GM19438 (cell line): ENCODE data around the gene ADD1.

Experiments
- ATAC-seq: cut with Tn5 transposase; IDR thresholded peaks from one replicate; pipeline ENCODE4 v1.9.1; 2021; ENCODE audit warnings: low read depth; ENCODE audit not compliant: unreplicated experiment

The ADD1 gene

DNA sequence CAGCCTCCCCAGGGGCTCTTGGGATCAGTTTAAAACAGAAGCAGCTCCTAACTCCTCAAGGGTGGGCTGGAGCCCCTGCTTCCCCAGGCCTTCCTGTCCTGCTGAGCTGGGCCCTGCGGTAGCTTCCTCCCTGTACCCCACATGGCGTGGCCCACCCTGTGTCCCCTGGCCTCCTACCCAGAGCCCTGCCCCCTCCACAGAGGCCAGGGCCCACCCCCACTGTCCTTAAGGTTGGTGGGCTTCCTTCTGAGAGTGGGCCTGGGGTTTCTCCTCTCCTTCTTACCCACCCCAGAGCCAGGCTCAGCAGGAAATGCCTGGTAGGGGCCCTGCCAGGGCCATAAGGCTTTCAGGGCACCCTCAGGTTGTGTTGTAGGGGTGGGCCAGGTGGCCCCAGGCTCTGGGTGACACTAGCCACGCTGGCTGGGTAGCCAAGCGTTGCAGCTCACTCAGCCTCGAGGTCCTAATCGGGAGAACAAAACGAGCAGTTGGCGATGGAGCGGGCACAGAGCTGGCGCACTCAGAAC lies 39.1 kb upstream of the ADD1 start:
- ATAC-seq: no peak

DNA sequence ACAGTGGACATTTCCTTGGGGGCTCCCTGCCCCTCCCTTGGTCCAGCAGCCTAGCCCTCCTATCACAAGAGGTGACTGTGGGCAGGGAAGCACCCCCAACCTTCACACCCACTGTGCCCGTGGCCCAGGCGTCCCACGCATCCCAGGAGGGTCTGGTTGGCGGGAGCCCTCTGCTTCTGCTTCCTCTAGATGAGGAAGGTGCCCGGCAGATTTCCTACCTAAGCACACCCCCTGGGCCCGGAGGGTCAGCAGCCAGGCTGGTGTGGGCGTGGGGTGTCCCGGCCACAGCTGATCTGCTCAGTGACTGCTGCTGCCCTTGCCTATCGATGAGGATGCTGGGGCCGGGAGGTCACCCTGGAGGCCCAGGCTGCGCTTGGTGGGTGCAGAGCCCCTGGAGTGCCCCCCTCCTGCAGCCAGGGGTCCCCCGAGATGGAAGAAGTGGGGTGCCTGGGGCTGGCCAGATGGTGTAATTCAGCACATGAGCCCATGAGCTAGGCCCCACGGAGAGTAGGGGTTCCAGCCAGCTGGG lies 38.6 kb upstream of the ADD1 start:
- no peak for ATAC-seq

DNA sequence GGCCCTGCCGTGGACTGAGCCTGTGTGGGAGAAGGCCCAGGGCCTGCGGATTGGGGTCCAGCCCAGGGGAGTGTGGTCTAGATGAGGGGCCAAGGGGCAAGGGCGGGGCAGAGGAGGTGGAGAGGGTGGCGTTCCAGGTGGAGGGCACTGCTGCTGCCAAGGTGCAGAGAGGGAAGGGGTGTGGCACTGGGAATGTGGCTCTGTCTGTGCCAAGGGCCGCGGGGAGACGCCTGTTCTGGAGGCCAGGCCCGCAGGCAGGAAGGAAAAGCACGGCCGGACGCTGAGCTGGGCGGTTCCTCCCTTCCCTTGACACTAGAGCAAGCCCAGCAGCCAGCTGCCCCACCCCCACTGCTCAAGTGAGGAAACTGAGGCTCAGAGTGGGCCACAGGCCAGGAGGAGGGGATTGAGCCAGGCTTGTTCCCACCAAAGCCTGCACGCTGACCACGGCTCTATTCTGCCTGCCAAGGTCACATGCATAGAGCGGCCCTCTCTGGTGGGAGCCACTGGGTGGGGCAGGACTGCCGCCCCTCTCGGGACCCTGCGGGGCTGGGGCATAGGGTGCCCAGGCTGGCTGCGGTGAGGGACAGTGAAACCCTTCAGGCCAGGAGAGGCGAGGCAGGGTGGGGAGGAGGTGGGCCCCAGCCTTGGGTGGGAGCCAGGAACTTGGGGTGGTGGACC lies 37.8 kb upstream of the ADD1 start:
- no peak for ATAC-seq

DNA sequence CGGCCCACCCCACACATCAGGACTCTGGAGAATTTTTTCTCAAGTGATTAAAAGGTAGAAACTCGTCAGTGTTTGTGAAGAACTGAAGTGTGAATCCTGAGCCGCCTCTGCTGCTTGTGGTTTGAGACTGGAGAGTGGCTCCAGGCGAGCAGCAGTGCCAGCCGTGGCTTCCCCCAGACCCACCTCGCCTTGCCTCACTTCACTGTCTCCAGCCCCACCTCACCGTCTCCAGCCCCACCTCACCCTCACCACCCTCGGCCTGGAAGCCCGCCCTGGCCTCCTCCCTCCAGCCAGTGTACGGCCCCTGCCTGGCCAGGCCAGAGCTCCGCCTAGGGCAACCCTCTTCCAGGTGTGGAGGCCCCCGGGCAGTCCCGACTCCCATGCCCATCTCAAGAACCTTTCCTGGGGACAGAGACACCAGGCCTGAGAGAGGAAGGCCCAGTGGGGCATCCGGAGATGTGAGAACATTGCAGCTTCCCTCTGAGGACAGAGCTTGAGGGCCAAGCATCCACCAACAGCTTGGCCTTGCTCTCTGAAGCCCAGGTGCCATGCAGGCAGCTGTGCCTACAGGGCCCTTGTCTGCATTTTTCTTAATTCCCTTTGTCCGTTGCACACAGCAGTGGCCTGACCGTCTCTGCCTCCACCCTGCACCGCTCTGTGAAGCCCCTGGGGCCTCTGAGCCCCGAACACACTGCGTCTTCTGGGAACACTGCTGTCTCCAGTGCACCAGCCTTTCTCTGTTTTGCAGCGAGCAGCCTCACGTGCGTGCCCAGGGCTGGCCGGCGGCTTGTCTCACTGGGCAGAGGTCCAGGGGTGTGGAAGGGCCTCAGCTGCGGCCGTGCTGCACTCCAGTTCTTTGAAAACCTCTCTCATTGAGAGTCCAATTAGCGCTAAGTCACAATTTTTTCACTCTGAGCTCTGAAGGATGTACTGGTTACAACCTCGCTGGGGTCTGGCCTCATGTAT lies 37.0 kb upstream of the ADD1 start:
- no peak for ATAC-seq

DNA sequence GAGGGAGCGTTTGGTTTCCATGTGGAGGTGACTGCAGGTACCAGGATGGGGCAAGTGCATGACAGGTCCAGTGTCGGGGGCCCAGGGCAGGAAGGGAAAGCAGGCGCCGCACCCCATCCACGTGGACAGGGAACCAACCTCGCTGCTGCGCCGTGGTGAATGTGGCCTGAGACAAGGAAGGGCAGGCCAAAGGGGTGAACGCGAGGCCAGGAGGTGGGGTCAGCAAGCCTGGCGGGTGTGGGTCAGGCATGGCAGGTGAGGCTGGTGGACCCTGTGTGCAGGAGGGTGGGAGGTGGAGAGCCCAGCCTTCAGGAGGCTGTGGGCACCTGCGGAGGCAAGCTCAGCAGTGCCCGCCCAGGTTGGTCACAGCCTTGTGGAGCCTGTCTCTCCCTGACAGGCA lies 36.1 kb upstream of the ADD1 start:
- no peak for ATAC-seq

DNA sequence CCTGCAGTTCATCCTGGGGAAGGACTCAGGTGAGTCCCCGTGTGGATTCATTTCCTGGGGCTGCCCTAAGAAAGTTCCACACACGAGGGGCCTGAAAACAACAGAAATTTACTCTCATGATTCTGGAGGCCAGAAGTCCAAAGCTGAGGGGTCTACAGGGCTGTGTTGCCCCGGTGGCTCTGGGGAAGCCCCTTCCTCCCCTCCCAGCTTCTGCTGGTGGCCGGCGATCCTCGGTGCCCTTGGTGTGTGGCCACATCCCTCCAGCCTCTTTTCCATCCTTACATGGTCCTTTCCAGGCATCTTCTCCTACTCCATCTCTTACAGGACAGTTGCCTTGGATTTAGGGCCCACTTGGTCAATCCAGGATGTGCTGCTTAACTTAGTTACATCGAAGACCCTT lies 35.6 kb upstream of the ADD1 start:
- no peak for ATAC-seq

DNA sequence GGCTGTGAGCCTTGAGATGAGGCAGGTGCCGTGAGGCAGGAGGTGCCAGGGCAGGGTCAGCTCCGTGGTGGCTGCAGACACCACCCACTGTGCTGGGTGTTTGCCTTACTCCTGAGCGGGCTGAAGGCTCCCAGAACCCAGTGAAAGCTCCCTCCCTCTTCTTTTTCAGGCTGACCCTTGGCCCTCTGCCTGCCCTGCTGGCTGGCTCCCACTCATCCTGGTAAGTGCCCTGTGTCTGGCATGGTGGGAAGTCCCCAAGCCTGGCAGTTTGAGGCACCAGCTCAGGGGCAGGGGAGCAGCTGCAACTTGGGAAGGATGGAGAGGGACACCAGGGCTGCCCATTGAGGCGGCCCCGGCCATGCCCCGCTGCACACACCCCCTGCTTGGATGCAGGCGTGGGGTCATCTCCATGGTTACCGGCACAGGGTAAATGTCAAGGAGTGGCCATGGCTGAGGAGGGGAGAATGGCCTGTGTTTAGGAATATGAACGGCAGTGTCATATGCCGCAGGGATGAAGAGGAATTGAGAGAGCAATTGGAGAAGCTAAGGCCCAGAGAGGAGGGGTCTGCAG lies 33.9 kb upstream of the ADD1 start:
- no peak for ATAC-seq

DNA sequence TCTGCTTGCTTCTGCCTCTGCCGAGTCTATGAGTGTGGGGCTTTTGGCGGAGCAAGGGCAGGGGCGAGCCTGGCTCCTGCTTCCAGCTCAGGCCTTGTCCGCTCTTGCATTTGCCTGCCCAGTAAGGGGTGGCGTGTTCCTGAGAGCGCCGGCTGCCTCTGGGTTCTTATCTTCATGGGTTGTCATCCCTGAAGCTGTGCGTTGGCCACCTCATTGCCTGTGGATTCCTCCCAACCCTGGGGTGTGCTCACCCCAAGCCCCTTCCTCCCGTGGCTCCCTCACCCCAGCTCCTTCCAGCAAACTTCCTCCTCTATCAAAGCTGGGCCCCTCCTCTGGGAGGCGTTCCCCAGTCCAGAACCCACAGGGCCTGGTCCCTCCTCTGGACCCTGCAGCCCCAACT lies 33.3 kb upstream of the ADD1 start:
- ATAC-seq: no peak

DNA sequence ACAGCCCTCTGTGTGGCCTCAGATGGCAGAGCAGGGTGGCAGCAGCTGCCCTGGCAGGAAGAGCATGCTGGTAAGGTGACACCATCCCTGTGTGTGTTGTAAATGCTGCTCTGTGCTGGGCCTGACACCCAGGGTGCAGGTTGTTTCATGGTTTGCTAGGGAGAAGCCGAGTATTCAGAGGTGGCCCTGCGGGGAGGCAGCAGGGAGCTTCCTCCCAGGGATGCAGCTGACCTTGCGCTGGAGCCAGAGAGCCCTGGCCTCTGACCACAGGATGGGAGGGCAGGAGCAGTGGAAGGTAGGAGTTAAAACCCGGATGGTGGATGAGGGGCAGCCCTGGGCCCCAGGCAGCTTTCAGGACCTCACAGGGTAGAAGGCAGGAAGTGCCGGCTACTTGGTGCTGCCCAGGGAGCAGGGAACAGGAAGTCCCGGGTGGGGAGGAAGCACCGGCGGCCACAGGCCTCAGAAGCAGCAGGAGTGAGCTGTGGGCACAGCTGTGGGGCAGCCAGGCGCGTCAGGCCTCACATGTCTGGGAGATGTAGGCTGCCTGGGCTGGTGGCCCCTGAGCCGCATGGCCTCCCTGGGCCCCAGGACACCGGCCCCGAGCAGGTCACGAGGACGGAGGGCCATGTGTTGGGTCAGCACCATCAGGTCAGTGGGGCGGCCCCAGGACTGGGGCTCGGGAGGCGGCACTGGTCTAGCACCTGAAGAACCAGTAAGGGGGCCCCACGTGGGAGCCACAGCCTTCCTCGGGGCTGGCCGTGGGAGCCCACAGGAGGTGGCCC lies 31.6 kb upstream of the ADD1 start:
- peak; percentile 77 for ATAC-seq

DNA sequence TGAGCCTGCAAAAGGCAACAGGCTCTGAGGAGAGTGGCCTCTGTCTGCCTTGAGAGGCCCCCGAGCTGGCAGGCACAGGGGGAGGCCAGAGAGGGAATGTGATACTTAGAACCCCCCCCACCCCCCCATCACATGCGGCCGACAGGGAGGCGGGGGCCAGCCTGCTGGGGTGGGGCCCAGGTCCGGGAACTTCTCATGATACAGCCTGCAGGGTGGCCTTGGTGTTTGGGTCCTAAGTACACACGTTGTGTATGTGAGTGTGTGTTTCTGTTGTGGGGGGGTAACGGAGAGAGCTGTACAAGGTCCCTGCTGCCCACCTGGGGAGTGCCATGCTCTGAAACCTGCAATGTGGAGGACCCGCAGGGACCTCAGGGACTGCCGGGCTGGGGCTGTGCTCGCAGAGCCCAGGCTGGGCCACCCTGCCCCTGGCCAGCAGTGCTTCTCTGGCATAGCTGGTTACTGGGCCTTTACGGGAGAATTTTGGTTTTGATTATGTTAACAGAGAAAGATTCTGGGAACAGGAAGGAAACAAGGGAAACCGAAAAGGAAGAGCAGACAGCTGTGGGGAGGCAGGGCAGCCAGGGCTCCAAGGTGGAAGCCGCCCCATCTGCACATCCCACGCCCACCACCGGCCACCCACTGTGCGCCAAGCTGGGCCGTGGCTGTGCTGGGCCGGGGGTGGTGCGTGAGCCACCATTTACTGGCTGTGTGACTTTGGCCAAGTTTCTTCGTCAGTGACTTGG lies 30.9 kb upstream of the ADD1 start:
- ATAC-seq: peak; percentile 21

DNA sequence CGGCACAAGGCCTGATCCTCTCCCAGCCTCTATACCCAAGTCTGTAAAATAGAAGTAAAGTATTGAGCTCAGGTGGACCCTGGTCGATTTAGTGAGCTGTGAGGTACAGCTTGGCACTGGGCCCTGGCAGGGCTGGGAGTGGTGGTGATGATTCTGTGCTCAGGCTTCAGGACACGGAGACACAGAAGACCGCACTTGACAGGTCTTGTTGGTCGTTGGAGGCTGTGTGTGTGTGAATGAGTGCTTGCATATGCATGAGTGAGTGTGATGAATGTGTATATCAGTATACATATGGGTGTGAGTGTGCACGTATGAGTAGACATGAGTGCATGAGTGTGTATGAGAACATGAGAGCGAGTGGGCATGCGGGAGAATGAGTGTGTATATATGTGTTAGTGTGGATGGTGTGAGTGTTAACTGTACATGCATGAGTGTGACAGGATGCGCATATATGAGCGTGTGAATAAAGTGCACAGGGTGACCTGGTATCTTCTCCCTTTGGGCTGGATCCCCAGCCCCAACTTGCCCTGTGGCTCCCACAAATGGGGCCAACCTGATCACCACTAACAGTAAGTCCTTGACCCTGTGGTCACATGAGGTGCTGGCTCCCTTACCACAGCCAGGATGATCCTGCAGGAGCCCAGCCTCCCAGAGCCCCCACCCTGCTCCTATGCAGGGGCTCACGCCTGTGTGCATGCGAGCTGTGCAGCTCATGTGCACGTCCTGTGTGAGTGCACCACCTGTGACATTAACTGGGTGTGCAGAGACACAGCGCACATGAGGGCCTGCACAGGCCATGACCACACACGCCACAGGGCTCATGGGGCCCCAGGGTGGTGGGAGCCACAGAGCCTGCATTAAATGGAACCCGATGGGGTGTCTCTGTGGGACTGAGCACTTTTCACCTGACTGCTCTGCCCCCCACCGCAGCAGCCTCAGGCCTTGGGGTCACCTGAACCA lies 29.9 kb upstream of the ADD1 start:
- ATAC-seq: no peak

DNA sequence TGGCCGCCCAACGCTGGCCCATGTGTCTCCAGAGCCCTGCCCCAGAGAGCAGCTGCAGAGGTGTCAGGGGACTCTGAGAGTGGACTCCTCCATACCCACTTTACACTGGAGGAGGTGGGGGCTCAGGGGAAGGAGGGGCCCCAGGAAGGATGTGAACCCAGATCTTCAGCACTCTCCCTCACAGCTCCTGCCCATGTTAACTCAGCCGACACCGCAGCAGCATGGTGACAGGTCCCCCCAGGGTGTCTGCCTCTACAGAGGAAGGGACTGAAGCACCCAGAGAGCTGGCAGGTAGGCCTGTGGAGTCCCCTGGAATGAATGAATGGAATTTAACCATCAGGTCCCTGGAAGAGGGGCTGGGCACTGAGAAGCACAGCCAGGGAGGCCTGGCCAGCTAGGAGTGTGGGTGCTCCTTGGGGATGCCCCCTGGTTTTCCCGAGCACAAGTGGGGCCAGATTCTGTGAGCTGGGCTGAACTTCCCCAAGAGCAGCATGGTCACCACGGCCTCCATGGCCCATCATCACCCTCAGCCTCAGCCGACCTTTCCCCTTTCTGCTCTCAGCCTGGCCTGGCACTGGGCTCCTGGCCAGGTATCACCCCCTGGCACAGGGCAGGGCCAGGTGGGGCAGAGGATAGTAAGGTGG lies 28.9 kb upstream of the ADD1 start:
- ATAC-seq: no peak

DNA sequence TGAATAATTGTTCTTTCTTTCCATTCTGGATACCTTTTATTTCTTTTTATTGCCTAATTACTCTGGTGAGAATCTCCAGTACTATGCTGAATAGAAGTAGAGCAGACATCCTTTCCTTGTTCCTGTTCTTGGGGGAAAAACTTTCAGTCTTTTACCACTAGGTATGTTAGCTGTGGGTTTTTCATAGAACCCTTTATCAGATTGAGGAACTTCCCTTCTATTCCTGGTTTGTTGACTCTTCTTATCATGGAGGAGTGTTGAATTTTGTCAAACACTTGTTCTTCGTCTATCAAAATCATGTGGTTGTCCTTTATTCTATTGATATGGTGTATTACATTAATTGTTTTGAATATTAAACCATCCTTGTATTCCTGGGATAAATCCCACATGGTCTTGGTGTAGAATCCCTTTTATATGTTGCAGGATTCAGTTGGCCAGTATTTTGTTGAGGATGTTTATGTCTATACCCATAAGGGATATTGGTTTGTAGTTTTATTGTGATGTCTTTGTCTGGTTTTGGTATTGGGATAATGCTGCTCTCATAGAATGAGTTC lies 27.2 kb upstream of the ADD1 start:
- ATAC-seq: no peak

DNA sequence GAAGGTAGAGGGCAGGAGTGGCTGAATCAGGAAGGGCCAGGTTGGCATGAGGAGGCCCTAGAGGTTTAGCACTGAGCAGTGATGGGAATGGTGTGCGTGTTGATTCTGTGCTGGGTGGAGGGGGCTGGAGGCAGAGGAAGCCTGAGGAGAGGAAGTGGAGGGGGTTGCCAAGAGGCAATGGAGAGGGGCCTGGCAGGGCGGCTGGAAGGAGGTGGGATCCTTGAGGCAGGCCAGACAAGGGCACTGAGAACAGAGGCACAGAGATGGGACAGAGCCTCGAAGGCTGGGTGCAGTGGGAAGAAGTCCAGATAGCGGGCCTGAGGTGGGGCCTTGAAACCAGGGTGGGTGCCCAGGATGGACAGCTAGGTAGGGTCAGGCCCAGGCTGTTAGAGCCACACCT lies 26.5 kb upstream of the ADD1 start:
- ATAC-seq: no peak

DNA sequence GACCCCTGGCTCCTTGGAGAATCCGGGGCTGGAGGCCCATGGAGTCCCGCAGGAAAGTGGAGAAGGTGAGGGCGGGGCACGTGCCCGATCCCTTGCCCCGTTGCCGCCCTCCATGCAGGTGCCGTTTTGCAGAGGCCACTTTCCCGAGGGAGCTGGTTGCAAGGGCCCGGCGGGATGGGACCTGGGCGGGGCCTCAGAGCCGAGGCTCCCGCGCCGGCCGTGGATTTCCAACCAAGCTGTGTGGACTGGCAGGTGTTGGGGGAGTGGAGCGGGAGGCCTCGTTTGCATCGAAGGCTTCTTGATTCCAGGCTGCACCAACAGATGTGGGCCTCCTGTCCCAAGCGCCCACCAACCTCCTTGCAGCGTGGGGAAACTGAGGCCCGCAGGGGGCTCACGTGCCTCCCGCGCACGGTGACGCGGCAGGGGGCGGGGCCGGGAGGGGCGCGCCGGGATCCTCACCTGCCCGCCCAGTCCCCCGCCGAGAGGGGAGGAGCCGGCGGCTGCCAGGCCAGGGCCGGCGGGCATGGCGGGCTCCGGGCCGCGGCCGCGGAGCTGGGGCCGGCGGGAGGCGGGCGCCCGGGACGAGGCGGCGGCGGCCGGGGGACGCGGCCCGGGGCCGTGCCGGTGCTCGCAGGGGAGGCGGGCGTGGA lies 25.8 kb upstream of the ADD1 start:
- no peak for ATAC-seq

DNA sequence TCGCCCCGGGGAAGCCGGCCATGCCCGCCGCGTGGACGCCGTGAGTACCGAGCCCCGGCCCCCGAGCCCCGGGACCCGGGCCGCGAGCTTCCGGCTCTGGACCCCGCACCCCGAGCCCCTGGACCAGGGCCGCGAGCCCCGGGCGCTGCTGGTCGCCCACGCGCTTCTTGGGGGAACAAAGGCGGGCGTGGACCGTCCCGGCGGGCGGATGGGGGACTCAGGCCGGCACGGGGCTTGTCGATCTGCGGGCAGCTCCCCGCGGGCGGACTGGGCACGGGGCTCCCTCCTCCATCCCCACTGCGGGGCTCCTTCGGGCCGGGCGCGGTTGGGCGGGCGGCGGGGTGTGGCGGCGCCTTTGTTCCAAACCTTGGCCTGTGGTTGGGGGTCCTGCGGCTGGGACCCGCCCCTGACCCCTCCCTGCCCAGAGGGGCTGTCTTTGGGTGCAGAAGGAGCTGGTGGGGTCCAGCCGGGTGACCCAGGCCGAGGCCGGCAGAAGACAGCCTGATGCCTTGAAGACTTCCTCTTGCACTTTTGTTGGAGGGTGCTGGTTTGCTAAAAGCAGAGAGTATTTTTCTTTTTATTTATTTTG lies 25.2 kb upstream of the ADD1 start:
- ATAC-seq: no peak
